HG02884 (cell line): Measurements from ENCODE around the gene TNFSF15.

Source experiments
- ATAC-seq: cut with Tn5 transposase; IDR thresholded peaks from one replicate; pipeline ENCODE4 v1.9.1; 2021; ENCODE audit warnings: mild to moderate bottlenecking, moderate library complexity; ENCODE audit not compliant: unreplicated experiment

The TNFSF15 gene

GRCh38 chr9:114825126-114825795 is 19.4 kb upstream of the TNFSF15 start:
- no peak for ATAC-seq

DNA sequence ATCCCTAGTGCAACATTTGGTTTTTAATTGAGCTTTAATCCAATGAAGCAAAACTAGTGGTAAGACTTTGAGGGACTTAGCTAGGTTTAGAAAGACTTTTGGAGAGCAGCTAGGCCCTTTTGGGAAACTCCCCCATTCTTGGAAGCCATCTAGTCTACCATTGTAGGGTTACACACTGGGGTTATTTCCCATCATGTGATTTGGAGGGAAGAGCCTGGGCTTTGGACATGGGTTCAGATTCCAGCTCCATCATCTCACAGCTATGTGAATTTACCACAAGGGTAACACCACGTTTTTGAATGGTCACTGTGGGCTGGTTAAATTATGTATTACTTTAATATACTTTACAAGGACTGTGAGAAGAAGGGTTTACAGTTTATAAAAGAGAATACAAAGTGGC is 18.3 kb upstream of the TNFSF15 start:
- no peak for ATAC-seq

DNA sequence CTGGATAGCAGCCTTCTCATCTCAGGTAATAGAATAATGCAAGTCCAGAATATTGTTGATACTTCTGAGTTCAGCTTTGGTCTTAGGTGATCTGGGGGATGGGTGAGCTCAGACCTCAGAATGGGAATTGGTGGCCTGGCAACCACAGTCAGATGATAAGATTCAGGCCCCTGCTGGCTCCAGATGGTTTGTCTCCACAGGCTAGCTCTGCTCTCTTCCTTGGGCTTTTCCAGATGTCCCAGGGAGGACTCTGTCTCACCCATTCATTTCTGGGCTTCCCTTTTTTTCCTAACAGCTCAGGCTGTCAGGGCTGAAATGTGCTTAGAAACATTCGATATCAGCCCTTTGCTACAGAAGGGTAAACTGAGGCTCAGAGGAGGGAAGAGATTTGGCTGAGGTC is 17.6 kb upstream of the TNFSF15 start:
- ATAC-seq, result no peak

DNA sequence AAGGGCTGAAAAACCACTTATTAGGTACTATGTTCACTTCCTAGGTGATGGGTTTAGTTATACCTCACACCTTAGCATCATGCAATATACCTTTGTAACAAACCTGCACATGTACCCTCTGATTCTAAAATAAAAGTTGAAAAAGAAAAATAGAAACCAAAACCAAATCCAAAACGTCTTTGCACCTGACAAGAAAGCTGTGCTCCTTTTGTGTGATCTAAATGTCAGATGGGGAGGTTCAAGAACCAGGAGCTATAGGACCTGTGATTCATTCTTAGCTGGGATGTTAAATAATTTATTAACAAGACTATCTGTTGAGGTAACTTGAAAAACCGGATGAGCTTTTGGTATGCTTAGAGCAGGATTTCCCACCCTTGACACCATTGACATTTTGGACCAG is 16.9 kb upstream of the TNFSF15 start:
- ATAC-seq, result no peak

DNA sequence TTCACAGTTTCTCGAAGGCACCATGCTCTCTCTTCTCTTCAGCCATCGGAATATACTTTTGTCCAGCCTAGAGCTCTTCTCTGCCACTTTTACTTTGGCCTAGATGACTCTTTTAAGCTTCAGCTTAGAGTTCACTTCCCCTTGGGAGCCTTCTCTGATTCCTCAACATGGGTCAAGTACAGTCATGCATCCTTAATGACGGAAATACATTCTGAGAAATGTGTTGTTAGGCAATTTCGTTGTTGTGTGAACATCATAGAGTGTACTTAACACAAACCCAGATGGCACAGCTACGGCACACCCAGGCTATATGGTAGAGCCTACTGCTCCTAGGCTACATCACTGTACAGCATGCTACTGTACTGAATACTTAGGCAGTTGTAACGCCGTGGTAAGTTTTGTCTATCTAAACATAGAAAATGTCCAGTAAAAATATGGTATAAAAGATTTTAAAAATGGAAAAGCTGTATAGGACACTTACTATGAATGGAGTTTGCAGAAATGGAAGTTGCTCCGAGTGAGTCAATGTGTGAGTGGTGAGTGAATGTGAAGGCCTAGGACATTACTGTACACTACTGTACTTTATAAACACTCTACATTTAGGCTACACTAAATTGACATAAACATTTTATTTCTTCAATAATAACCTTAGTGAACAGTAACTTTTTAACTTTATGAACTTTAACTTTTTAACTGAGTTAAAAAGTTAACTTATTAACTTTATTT is 15.1 kb upstream of the TNFSF15 start:
- ATAC-seq, result no peak

DNA sequence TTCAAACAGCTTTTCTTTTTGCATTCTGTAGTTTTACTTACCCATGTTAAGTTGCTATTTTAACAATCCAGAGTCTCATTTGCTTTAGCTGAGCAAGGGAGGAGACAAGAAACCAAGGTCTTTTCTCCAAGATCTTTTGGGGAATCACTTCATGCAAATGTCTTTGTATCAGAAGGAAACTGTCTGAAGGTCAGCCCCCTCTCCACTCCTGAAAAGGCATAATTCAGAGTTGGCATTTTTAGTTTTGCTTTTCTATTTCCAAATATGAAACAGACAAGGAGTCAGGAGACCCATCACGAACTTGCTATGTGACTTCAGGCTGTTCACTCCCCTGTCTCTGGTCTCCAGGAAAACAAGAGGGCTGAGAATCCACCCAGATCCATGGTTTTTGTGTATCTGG is 12.3 kb upstream of the TNFSF15 start:
- ATAC-seq, result no peak

- no peak for ATAC-seq
Observed at GRCh38 chr9:114813717-114814418, 8.0 kb upstream of the TNFSF15 start.

GRCh38 chr9:114811966-114812636 is 6.3 kb upstream of the TNFSF15 start:
- no peak for ATAC-seq

GRCh38 chr9:114811301-114811700 is 5.5 kb upstream of the TNFSF15 start:
- no peak for ATAC-seq

- no peak for ATAC-seq
Observed at GRCh38 chr9:114810614-114811013, 4.8 kb upstream of the TNFSF15 start.

DNA sequence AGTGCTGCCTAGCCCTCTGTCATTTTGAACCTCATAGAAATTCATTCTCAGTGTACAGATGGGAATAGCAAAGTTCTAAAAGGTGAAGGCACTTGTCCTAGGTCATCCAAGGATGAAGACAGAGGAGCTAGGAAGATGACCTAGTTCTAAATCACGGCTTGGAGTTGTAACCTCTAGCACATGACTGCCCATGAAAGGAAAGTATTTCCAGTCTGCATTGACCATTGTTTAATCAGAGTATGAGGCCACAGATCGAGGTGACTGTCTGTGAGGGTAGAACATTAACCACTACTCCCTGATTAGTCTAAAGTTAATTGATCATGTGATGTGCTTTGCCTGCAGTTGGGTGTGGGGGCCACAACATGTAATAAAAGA is 674 bp upstream of the TNFSF15 start:
- peak; percentile 25 for ATAC-seq

DNA sequence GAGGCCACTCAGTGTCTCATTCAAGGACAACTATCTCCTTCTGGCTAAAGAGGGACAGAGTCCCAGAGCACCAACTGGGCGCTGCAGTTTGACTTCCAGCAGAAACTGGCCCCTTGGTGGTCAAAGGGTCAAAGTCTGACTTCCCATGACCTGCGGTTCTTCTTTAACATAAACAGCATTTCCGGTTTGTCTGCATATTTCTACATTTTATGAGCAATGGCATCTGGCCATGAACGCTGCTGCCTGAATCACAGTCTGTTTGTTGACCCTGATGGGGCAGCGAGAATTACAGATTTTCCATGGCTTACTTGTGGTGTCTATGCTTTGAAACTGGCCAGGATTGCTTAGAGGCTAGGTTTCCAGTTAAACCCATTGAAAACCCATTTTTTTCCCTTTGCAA is 1.3 kb downstream of the TNFSF15 start:
- no peak for ATAC-seq

DNA sequence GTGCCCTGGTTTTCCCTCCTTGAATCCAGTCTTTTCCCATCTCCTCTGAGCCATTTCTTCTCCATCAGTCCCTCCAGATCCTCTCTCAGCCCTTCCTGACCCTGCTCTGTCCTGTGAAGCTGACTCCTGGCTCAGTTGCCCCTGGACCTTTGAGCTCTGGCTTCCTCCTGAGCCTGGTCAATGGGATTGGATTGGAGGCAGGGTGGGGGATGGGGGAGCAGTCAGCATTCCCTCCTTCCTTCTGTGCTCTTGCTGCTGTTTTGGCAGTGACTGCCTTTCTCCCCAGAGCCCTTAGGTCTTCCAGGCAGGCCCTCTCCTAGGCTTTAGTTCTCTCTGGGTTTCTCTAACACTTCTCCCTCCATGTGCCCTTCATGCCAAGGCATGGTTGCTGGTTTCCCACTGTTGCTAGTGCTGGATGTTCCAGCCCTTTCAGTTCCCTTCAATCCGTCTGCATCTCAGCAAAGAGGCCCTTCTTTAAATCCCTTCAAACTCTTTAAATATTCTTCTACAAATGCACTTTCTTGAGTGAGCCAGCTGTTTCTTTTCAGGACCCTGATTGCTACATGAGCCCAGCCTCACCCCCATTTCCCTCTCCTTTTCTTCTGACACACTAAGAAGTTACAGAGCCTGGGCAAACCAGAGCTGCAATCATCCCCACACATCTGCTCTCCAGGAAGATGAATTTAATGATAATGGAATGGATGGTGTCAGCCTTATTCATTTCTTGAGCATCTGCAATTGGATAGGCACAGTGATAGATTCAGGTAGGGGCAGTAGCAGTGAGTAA is 2.2 kb downstream of the TNFSF15 start:
- no peak for ATAC-seq

DNA sequence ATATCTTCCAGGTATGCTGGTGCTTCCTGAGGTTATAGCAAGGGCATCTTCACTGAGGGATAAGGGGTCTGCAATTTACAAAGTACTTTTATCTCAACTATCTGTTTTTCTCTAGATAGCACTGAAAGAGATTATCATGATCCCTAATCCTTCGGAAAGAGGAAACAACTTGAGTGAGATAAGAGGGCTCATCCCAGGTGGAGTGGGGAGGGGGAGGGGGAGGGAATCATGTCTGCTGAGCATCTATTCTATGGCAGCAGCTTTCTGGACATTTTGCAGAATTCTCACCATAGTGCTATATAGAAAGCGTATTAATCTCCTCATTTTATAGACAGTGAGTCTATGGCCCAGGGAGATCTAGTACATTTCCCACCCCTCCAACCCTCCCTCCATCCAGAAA is 5.9 kb downstream of the TNFSF15 start:
- ATAC-seq, result no peak

GRCh38 chr9:114799441-114799840 is 6.4 kb downstream of the TNFSF15 start:
- ATAC-seq, result no peak

GRCh38 chr9:114798780-114799427 is 6.9 kb downstream of the TNFSF15 start:
- no peak for ATAC-seq

GRCh38 chr9:114798101-114798500 is 7.7 kb downstream of the TNFSF15 start:
- ATAC-seq, result no peak

DNA sequence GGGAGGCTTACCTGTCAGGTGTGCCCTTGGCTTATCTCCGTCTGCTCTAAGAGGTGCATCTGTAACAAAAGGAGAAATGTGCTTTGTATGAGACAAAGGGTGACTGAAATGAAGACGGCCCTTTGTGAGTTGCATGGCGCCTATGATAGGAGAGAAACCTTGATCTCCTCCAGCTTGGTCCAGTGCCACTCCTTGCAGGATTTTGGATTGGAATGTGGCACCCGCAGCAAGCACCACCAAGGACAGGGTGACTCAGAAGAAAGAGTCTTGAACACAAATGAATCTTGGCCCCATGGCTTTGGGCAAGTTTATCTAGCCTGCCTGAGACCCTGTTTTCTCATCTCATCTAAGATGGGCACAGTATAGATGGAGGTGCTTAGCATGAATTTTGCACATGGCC is 13.4 kb downstream of the TNFSF15 start:
- ATAC-seq, result no peak

DNA sequence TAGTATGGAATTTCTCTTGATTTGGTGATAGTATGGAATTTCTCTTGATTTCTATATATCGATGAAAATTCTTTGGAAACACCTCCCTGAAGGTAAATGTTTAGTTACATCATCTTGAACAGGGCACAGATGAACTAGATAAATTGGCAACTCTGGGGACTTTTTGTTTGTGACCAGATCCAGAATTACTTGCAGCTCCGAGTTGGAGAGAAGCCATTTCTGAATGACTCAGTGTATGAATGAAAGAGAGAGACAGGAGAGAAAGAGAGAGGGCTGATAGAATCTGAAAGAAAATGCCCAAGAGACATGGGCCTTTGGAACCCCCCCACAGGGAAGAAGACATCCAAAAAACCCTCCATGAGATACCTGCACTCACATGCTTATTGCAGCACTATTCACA is 14.1 kb downstream of the TNFSF15 start:
- no peak for ATAC-seq

DNA sequence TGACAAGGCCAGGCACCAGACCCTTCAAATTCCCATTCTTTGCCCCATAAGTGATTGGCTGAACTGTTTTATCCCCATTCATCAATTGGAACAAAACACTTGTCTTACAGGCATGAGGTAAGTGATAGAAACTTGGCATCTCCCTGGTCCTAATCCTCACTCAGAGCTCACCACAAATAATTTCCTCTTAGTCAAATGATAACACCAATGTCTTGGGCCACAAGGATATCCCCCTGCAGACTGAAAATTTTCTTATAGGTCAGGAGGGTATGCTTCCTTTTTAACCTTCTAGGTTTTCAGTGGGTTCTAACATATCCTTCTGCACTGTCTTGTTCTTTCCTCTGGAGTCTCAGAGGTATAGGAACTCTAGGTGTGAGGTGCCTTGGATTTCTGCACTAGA is 14.5 kb downstream of the TNFSF15 start:
- ATAC-seq, result no peak
